UCSD-AML1 (cell line): ENCODE results near the gene PI16.
"Not testable (repeated sequence)": the region's sequence is repeated elsewhere in the genome, so short reads cannot be mapped to it uniquely, and the experiment has no call there.

ENCODE experiments used
- DNase-seq: peaks from one replicate; lab custom pipeline; 2025; ENCODE audit not compliant: unreplicated experiment; lab: John Stamatoyannopoulos, UW

The PI16 gene

GRCh38 chr6:36928547-36928918 is 26.0 kb upstream of the PI16 start:
- DNase-seq: no peak

DNA sequence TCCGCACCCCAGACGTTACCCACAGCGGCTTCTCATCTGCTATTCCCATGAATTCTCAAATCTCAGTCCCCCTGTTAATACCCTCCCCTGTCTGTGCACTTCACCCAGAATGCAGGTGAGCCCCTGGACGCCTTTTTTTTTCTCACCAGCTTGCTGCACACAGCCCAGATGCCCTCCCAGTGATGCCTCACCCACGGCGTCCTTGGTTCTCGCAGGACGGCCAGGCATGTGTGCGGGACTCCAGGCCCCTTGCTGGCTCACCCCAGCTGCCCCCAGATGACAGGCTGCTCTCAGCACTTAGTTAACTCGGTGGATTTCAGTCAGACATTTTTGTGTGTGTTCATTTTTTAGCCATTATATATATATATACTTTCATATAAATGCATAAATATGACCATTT is 25.4 kb upstream of the PI16 start:
- DNase-seq: no peak

DNA sequence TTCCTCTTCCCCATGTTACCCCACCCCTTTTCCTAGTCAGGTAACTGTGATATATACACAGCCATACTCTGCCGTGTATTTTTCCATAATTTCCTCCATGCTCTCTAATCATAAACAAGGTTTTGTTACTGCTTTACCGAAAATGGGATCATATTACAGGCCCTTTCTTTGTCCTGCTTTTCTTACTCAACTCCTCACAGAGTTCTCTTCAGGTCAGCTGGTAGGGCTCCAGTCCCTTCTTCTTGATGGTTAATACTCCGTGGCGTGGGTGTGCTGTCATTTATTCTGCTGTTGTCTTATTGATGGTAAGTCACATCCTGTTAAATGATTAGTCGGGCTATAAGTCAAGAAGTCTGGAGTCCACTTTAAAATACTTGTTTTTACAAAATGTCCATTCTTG is 24.9 kb upstream of the PI16 start:
- no peak for DNase-seq

DNA sequence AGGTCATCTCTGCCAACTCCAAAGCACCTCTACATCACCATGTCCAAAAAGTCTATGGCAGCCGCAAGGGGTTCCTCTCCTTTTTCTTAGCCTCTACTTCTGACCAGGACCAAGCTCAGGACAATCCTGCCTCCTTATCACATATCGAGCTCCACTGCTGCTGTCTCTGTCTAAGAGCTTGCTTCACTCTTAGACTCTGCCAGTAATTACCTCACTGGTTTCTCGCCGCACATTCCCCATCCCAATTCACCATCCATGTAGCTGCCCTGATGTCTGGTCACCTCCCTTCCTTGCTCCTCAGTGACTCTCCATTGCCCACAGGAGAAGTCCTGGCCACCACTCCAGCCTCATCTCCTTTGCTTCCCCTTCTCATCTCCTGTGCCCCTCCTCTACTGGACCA is 24.1 kb upstream of the PI16 start:
- no peak for DNase-seq

DNA sequence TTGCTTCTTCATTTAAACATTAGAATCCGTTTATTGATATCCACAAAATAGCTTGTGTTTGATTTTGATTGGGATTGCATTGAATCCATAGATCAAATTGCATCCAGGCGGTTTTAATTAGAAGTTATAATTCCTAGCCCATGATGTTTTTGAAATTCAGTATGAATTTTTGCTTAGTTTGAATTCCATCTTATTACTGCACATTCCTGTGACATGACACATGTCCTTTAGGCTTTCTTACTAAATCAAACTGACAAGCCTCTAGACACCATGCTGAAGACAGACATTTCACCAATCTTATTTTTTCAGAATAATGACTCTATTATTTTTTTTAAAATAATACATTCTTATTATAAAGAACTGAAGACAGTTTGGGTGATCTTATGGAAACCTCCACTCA is 21.4 kb upstream of the PI16 start:
- DNase-seq: no peak

DNA sequence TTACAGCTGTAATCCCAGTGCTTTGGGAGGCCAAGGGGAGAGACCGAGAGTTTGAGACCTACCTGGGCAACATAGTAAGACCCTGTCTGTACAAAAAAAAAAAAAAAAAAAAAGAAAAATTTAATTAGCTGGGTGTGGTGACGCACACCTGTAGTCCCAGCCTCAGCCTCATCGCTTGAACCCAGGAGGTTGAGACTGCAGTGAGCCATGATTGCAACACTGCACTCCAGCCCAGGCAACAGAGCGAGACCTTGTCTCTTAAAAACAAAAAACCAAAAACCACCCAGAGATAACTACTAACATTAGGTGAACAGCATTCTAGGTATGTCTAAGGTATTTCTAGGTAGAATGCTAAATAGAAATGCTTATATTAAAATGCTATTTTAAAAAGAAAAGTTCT is 21.0 kb upstream of the PI16 start:
- DNase-seq: no peak

DNA sequence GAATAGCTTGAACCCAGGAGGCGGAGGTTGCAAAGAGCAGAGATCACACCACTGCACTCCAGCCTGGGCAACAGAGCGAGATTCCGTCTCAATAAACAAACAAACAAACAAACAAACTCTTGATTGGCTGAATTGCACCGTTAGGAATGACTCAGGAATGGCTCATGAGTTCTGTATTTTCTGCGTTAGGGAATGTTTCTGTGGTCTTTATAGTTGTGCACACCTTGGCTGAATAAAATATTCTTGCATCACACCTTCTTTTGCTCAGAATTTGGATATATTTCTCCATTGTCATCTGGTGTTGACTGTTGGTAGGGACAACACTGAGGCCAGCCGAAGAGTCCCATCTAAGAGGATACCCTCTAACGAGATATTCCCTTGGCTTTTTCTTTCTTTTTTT is 19.6 kb upstream of the PI16 start:
- DNase-seq: no peak

GRCh38 chr6:36936824-36937223 is 17.7 kb upstream of the PI16 start:
- DNase-seq: no peak

DNA sequence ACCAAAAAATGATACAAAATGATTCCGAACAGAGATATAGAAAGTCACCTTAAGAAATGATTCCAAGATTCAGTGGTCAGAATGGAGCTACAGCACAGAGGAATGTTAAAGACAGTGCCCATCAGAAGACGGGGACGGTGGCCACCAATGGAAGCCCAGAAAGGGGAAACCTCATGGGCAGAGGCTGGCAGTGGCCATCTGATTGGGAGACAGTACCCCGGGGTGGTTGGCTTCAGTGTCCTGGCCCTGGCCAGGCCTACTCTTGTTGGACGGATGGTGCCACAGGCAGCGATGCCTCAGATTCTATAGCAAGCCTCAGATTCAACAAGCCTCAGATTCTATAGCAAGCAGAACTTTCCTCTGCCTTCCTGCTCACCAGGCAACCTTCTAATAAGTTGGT is 16.6 kb upstream of the PI16 start:
- no peak for DNase-seq

DNA sequence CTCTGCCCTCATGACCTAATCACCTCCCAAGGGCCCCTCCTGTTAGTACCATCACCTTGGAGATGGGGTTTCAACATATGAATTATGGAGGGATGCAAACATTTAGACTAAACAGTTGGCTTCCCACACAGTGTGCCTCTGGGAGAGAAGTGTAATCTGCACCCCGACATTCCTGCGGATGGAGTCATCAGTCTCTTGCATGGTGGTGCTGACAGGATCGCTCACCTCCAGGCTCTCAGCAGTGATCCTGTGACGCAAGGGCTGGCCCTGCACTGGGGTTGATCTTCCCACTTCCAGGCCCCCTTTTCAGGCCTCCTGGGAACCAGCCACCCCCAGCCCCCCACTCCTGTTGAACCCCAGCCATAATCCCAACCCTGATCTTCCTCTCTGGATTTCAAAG is 16.0 kb upstream of the PI16 start:
- no peak for DNase-seq

- not testable (repeated sequence) for DNase-seq
These were observed 15.5 kb upstream of the PI16 start for GRCh38 chr6:36939005-36939404.

DNA sequence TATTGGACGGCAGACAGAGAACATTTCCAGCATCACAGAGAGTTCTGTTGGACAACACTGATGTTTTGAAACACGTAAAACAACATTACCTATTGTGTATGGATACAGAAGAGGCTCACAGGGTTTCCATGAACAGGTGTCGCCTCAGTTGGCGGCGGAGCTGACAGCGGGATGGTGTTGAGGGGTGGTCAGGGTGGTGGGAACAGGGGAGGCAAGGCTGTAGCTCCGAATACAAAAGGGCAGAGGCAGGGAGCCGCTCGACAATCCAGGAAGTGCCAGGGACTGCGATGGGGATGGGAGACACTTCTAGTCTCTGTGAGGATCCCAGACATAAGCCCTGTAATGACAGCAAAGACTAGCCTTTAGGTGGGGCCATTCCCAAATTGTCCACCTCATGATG is 14.5 kb upstream of the PI16 start:
- DNase-seq: no peak

- DNase-seq: not testable (repeated sequence)
These were observed 13.0 kb upstream of the PI16 start for GRCh38 chr6:36941561-36941960.

DNA sequence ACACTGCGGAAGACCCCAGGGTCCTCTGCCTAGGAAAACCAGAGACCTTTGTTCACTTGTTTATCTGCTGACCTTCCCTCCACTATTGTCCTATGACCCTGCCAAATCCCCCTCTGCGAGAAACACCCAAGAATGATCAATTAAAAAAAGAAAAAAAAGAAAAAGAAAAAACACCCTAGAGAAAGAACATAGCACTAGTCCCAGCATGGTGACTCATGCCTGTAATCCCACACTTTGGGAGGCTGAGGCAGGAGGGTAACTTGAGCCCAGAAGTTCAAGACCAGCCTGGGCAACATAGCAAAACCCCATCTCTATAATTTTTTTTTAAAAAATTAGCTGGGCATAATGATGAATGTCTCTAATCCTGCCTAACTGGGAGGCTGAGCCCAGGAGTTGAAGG is 12.2 kb upstream of the PI16 start:
- DNase-seq: not testable (repeated sequence)

- no peak for DNase-seq
These were observed 9.9 kb upstream of the PI16 start for GRCh38 chr6:36944650-36945049.

- DNase-seq: no peak
These were observed 9.2 kb upstream of the PI16 start for GRCh38 chr6:36945301-36945700.

DNA sequence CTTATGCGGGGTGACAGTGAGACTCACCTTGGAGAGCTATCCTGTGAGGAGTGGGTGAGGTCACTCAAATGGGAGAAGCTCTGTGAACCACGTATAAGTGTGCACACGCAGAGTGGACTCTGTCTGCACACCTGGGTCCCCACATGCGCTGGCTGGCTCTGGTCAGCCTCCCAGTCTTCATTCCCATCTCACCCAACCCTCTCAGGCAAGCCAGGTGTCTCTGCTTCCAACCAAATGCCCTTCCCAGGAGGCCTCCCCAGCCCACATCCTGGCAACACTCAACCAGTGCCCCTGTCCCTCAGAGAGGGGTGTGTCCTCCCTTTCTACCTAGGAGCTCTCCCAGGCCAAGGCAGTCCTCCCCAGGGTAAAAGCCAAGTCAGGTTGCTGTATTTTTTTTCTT is 8.0 kb upstream of the PI16 start:
- no peak for DNase-seq

DNA sequence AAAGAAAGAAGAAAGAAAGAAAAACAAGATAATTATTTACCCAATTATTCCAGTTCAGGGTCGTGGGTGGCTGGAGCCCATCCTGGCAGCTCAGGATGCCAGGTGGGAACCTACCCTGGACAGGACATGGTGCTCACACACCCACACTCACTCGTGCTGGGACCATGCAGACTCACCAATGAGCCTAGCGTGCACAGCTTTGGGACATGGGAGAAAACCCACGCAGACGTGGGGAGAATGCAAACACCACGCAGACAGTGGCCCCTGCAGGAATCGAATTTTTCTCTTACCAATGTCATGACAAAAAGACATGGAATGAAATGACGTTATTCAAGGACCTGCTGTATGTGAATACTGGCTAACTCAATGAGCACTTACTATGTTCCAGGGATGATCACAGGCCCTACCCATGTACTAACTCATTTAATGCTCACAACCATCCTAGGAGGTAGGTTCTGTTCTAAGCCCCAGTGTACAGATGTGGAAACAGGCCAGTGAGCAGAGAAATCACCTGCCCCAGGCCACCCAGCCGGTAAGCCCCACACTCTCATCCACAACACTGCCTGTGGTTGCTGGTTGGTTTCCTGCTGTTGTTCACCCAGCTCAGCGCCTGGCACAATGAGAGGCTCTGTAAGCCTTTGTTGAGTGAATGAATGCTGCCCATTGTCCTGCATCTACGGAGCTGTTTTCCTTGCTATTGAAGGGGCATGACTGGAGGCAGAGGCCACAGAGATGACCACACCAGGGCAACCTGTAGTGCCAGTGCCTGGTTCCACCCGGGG is 6.8 kb upstream of the PI16 start:
- DNase-seq: no peak

DNA sequence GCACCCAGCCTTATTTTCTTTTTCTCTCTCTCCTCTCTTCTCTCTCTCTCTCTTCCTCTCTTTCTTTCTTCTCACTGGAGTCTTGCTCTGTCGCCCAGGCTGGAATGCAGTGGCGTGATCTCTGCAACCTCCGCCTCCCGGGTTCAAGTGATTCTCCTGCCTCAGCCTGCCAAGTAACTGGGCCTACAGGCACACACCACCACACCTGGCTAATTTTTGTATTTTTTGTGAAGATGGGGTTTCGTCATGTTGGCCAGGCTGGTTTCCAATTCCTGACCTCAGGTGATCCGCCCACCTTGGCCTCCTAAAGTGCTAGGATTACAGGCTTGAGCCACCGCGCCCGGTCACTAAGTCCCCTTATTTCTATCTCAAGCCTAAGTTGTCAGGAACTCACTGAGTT is 5.5 kb upstream of the PI16 start:
- DNase-seq: not testable (repeated sequence)

GRCh38 chr6:36949636-36950035 is 4.9 kb upstream of the PI16 start:
- no peak for DNase-seq

DNA sequence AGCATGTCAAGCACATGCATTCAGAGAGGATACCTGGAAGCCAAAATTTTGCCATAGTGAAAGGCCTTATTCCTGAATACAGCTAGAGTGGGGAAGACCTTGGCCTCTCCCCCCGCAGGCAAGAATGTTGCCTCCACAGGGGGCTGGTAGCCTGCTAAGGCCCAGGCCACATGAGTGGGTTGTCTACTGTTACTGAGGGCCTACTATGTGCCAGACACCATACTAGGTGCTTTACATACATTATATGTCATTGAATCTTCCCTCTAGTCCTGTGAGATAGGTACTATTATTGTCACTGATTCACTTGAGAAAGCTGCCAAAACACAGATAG is 642 bp upstream of the PI16 start:
- no peak for DNase-seq

GRCh38 chr6:36955136-36955535 is 598 bp downstream of the PI16 start:
- DNase-seq: no peak

GRCh38 chr6:36955671-36956445 is 1.3 kb downstream of the PI16 start:
- no peak for DNase-seq
